Stimulated activated CD8-positive, alpha-beta memory T cell treated with anti-CD3 and anti-CD28 coated beads, Interleukin-15, amount 100 ng/mL, for 1 hour (primary cell): Measurements from ENCODE around the gene CCDC70.

Experiments used
- DNase-seq: peaks from one replicate; pipeline ENCODE4 v3.0.0-alpha.2; 2020; ENCODE audit warnings: low read depth

CCDC70 gene

DNA sequence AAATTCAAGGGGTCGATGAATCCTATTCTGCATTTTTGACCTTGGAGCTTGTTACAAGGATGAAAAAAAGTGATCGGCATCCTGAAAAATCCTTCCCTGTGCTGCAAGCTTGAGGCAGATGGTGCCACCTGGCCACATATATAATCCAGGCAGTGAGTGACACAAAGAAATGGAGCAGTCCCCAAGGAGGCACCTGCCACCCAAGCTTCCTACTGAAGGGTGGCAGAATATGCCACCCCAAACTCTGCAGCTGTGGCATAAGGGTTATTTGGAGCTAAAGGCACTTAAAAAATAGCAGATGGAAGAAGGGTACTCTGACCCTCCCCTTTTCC is 32.2 kb upstream of the CCDC70 start:
- no peak for DNase-seq

- no peak for DNase-seq
Observed at GRCh38 chr13:51831519-51831918, 30.2 kb upstream of the CCDC70 start.

DNA sequence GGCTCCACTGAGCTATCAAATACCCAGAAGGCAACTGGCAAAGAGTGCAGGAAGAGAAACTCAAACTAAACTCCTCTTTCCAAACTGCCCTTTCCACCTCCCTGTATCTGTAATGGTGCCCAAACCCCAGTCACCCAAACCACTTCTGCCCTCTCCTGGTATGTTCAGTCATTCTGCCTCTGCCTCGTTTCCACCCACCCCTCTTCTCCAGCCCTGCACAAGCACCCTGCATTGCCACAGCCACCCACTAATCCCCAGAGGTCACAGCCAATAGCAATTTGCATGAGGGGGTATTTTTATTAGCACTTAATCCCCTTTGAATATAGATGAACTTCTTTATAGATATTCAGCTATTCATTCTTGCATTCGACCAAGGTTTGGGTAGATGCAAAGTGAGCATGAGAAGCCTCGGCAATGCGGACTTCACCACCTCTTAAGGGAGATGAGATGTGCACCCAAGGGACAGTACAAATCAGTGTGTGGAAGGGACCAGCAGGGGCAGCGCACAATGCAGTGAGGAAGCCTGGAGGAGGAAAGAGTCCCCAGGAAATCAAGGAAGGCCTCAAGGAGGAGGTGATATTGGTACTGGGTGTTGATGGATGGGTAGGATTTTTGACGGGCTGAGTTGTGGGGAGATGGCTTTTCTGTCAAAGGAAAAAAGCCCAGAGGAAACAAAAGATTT is 29.2 kb upstream of the CCDC70 start:
- peak; percentile 35 for DNase-seq

DNA sequence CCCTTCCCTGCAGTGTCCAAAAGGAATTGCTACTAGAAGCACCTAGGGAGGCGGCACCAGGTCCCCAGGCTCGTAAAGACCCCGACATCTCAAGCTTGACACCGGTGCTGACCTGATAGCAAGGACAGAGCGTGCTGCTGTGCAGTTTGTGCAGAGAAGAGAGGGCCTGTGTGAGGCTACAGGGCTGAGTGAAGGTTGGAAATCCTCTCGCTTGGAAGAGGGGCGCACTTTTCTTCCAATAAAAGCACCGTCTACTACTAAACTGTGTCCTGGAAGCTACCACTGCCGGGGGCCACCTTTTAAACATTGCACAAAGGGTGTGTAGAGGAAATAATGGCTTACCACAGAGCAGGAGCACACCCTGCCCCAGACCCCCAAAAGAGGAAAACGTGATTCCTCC is 27.8 kb upstream of the CCDC70 start:
- no peak for DNase-seq

GRCh38 chr13:51834581-51835171 is 27.1 kb upstream of the CCDC70 start:
- DNase-seq, result no peak

- no peak for DNase-seq
Observed at GRCh38 chr13:51837016-51837415, 24.8 kb upstream of the CCDC70 start.

DNA sequence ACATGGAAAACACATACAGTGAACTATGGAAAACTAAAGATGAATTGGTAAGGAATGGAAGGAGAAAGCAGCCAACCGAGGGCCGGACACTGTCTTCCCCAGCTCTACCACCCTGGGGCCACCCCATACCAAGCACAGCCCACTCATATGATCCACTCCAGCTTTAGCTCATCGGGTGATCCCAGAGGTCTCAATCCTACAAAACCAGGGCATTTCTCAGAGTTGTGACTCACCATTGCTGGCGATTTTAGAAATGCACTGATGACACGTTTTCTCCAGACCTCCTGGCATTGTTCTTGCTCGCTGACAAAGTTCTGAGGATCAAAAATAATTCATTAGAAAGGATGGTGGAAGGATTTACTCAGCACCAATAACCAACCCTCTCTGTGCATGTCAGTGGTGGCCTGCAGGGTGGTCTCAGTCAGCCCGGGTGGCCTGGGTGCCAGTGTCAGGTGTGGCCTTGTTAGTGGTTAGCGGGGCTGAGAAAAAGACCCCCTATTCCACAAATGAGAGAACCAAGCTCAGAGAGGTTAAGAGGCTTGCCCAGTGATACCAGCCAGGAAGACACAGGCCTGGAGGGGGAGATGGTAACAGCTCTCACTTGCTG is 23.4 kb upstream of the CCDC70 start:
- no peak for DNase-seq

GRCh38 chr13:51839711-51840540 is 21.8 kb upstream of the CCDC70 start:
- DNase-seq, result no peak

DNA sequence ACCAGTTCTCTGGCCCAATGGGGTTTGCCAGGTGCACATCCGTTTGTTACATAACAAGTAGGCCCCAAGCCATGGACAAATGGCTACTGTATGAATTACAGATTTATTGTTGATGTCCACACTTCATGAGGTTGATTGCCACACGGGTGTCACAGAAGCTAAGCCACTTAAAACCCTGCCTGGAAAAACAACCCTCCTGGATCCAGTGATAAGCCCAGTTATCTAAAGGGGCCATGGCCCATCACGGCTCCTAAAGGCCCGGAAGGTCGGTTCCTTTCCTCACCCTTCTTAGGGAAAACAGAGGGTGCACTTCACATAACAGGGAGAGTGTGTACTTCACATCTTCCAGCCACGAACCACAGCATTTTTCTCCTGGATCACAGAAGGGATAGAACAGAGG is 20.9 kb upstream of the CCDC70 start:
- DNase-seq, result no peak

GRCh38 chr13:51841732-51842131 is 20.0 kb upstream of the CCDC70 start:
- no peak for DNase-seq

DNA sequence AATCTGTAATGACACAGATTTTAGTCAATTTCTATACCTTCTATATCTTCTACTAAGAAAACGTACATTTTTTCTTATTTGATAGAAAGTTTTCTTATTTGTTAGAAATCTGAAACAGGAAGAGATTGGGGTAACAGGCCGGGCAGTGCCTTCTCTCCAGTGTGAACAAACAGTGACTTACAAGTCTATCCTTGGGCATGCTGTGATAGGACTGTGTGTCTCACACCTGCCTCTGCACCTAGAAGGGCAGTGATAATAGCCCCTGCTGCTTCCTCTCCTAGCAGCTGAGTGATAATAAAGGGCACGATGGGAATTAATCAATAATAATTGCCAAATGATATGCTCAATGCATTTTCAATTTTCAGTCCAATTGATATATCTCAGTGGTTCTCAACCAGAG is 18.2 kb upstream of the CCDC70 start:
- no peak for DNase-seq

DNA sequence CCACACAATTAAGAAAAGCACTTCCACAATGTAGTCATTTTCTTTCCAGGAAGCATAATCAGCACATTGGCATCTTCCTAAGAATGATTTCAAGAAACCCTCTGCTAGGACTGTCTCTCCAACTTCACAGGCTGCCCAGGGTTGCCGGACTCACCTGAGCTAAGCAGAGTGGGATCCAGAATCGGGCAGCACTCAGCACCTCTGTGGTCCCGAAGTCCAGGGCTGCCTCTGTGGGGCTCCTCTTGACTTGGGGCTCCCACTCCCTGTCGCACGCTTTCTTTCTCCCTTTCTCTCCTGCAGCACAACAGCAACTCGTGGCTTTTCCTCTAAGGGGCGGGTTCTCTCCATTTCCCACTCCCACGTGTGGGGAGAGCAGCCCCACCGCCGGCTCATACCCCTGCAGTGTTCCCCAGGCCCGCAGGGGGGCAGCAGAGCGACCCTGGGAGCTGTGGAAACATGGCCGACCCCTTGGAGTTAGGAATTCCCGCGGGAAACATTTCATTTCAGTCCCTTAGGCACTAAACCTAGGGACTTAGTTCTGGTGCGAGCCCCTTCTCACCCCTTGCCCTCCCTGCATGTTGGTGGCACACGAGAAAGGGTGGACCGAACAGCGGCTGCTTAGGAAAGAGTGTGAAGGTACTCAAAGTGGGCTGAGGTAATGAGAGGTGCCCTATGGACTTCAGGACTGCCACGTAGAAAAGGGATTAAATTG is 16.8 kb upstream of the CCDC70 start, which contains the start of gene TMEM272:
Gene TMEM272, minus strand, starts transcription at position 316 of the 712 bp plus-strand sequence. CDS start 6,647 bp downstream, outside the sequence.
- DNase-seq, result no peak

- DNase-seq, result no peak
Observed at GRCh38 chr13:51845574-51846318, 16.0 kb upstream of the CCDC70 start.

- DNase-seq, result no peak
Observed at GRCh38 chr13:51846756-51847155, 15.0 kb upstream of the CCDC70 start.

DNA sequence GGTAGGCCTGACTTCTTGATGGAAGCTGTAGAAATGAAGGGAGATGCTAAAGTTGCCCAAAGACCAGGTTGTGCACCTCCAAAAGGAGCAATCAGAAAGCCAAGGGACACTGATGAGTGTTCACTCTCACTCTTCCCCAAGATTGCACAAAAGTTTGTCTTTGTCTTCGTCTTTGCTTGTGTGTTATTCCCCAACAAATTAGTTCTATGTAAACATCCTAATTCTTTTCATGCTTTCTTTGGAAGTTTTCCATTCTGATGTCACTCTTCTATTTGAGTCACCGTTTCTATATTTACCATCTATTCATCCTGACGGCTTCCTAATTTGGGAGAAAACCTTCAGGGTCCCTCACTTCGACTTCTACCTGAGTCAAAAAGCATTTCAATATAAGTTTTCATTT is 13.1 kb upstream of the CCDC70 start:
- no peak for DNase-seq

GRCh38 chr13:51849145-51850101 is 12.3 kb upstream of the CCDC70 start:
- DNase-seq, result no peak

DNA sequence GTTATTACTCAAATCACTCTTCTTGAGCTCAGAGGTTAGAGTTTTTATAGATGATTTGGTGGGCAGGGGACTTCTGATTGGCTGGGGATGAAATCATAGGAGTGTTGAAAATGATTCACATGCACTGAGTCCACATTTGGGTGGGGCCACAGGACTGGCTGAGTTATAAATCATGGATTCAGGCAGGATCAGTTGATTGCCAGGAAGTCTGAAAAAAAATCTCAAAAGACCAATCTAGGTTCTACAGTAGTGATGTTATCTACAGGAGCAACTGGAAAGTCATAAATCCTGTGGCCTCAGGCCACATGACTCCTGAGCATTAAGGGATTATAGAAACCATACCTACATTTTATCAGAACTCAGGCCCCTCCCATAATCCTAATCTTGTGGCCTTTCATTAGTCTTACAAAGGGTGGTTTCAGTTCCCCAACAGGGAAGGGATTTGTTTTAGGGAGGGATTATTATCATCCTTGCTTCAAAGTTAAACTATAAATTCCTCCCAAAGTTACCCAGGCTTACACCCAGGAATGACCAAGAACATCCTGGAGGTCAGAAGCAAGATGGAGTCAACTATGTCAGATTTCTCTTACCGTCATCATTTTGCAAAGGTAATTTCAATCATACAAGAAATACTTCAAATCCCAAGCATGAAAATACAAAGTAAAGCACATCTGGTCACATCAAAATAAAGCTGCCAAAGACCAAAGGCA is 5.6 kb upstream of the CCDC70 start:
- DNase-seq, result no peak

DNA sequence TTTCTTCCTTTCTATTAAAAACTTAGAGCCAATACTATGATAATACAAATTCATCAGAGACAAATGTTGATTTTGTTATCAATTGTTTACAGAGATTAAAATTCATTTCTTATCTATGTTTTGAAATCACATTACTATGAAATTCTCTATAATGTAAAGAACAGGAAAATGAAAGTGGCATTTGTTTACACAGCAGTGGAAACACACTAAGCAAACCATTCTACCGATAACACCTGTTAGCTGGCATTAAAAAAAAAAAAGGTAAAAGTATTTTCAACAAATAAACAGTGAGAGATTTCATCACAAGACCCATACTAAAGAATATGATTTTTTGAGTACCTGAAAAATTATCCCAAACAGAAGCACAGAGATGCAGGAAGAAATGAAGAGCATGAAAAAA is 4.8 kb upstream of the CCDC70 start:
- DNase-seq, result no peak

GRCh38 chr13:51858433-51859247 is 3.1 kb upstream of the CCDC70 start:
- no peak for DNase-seq
